CD14-positive monocyte (primary cell): ENCODE results near the gene CDKN1C. TPM values are rescaled to one million over a fixed set of nuclear protein-coding genes. Genes with fewer than 3 reads are reported as not detected.

Experiments used
- DNase-seq, 3 donors: peaks; one replicate each; pipeline ENCODE4 v3.0.0-alpha.2; 2011 to 2022
- H2AFZ ChIP-seq: 2 replicates; pipeline ENCODE4 v1.6.0; 2012; ENCODE audit warnings: mild to moderate bottlenecking, low read depth, low read length, inconsistent platforms; ENCODE audit not compliant: insufficient read depth, poor library complexity, severe bottlenecking
- H3K27ac ChIP-seq, 2 donors: 1 replicate in 1 of 2; 2 replicates in 1 of 2; pipeline ENCODE4 v1.5.1; 2012 to 2013; ENCODE audit warnings: low read length in 2 of 2, control low read depth in 1 of 2, inconsistent platforms in 1 of 2, low read depth in 1 of 2, mild to moderate bottlenecking in 1 of 2
- H3K27me3 ChIP-seq, 2 donors: one replicate each; pipeline versions ENCODE4 v1.6.0 to v1.6.1; 2011 to 2013; ENCODE audit warnings: low read length in 2 of 2; ENCODE audit not compliant: control insufficient read depth in 2 of 2, insufficient read depth in 2 of 2
- H3K36me3 ChIP-seq, 2 donors: replicated peaks in 1 of 2; 1 replicate in 1 of 2; 2 replicates in 1 of 2; pipeline versions ENCODE4 v1.5.1 to v1.6.1; 2012 to 2013; ENCODE audit warnings: low read length in 2 of 2, control low read depth in 1 of 2, inconsistent platforms in 1 of 2, mild to moderate bottlenecking in 1 of 2; ENCODE audit not compliant: insufficient read depth in 2 of 2, control insufficient read depth in 1 of 2
- H3K4me1 ChIP-seq, 2 donors: 1 replicate in 1 of 2; 2 replicates in 1 of 2; pipeline versions ENCODE4 v1.5.1 to v1.6.1; 2012 to 2013; ENCODE audit warnings: low read length in 2 of 2, control low read depth in 1 of 2, inconsistent platforms in 1 of 2, mild to moderate bottlenecking in 1 of 2, moderate library complexity in 1 of 2; ENCODE audit not compliant: insufficient read depth in 2 of 2, control insufficient read depth in 1 of 2
- H3K4me2 ChIP-seq: replicated peaks from 2 replicates; pipeline ENCODE3; 2012; ENCODE audit warnings: low read length, moderate library complexity, mild to moderate bottlenecking; ENCODE audit not compliant: poor library complexity, severe bottlenecking; ENCODE audit errors: extremely low read depth
- H3K4me3 ChIP-seq, 3 experiments: fragments of 200-600 bp in 1 of 3; sonication (generic) in 1 of 3; replicated peaks in 1 of 3; 1 replicate in 2 of 3; 2 replicates in 1 of 3; pipeline ENCODE4 v1.5.1; 2011 to 2013; ENCODE audit warnings: low read length in 3 of 3, mild to moderate bottlenecking in 3 of 3, control low read depth in 2 of 3, low read depth in 2 of 3, inconsistent platforms in 1 of 3, moderate library complexity in 1 of 3
- H3K79me2 ChIP-seq: 2 replicates; pipeline ENCODE4 v1.6.0; 2012; ENCODE audit warnings: mild to moderate bottlenecking, control low read depth, inconsistent platforms, low read length, moderate library complexity; ENCODE audit not compliant: insufficient read depth
- H3K9ac ChIP-seq: 2 replicates; pipeline ENCODE4 v1.6.0; 2017; ENCODE audit warnings: low read length, mild to moderate bottlenecking; ENCODE audit not compliant: insufficient read depth, poor library complexity, severe bottlenecking
- H3K9me3 ChIP-seq, 2 donors: replicated peaks in 1 of 2; 1 replicate in 1 of 2; 2 replicates in 1 of 2; pipeline versions ENCODE4 v1.5.1 to v1.6.1; 2012 to 2013; ENCODE audit warnings: low read length in 2 of 2, control low read depth in 1 of 2; ENCODE audit not compliant: control insufficient read depth in 1 of 2, insufficient read depth in 1 of 2
- H4K20me1 ChIP-seq: 2 replicates; pipeline ENCODE4 v1.6.0; 2012; ENCODE audit warnings: mild to moderate bottlenecking, low read length, control low read depth, moderate library complexity; ENCODE audit not compliant: insufficient read depth
- H3K27ac Mint-ChIP-seq, 7 donors: one replicate each; pipeline ENCODE4 v1.8.0; 2020; ENCODE audit warnings: mild to moderate bottlenecking in 7 of 7, mixed read lengths in 7 of 7, moderate library complexity in 6 of 7, inconsistent platforms in 2 of 7
- H3K27me3 Mint-ChIP-seq, 3 donors: one replicate each; pipeline ENCODE4 v1.8.0; 2021 to 2022; ENCODE audit warnings: low read depth in 3 of 3, mild to moderate bottlenecking in 3 of 3, mixed read lengths in 3 of 3, moderate library complexity in 3 of 3, inconsistent platforms in 1 of 3
- H3K36me3 Mint-ChIP-seq, 2 donors: one replicate each; pipeline ENCODE4 v1.8.0; 2020; ENCODE audit warnings: mixed read lengths in 2 of 2, inconsistent platforms in 1 of 2, mild to moderate bottlenecking in 1 of 2
- H3K4me1 Mint-ChIP-seq: one replicate; pipeline ENCODE4 v1.8.0; 2020; ENCODE audit warnings: mild to moderate bottlenecking, mixed read lengths
- H3K4me3 Mint-ChIP-seq, 2 donors: one replicate each; pipeline ENCODE4 v1.8.0; 2020; ENCODE audit warnings: mild to moderate bottlenecking in 2 of 2, mixed read lengths in 2 of 2, moderate library complexity in 1 of 2
- H3K9me3 Mint-ChIP-seq, 7 donors: one replicate each; pipeline ENCODE4 v1.8.0; 2020 to 2022; ENCODE audit warnings: mixed read lengths in 7 of 7, mild to moderate bottlenecking in 6 of 7, moderate library complexity in 6 of 7, inconsistent platforms in 2 of 7
- CTCF ChIP-seq: fragments of 200-600 bp; IDR thresholded peaks from one replicate; pipeline ENCODE4 v1.8.0; 2022; ENCODE audit warnings: antibody characterized with exemption, mild to moderate bottlenecking
- WGBS: methylation state at CpG from one replicate; pipeline ENCODE4 v1.1.5; 2013; ENCODE audit warnings: missing lambda C conversion rate; ENCODE audit not compliant: insufficient coverage; 5-methylcytosine and 5-hydroxymethylcytosine counted together
- intact Hi-C, 2 donors: fragments of 100-400 bp; cut with micrococcal nuclease; formaldehyde crosslinking; loops; one replicate each; pipeline versions ENCODE4 v1.15.0 to v1.15.1; 2023
- polyA plus RNA-seq, 3 donors: library from polyadenylated mRNA; depleted of rRNA in 1 of 3; unstranded in 2 of 3; stranded (reverse) in 1 of 3; fragments of 300-500 nt in 2 of 3; fragments of >200 nt in 1 of 3; fragmentation: Illumina TruSeq in 2 of 3; gene quantifications; 1 replicate in 2 of 3; 2 replicates in 1 of 3; pipeline ENCODE4 v1.2.3, GENCODE V29; 2012 to 2021

CDKN1C gene
- polyA plus RNA-seq, 3 donors, result 3.2 to 36.4 (median 4.7) TPM

- Histone ChIP-seq H3K27me3 (peaks cover 11 to 43% of the 10 kb centered on the region in 2 donors), H3K27ac (no peak overlapping the region), H3K9ac (no peak overlapping the region), H3K4me2 (no peak overlapping the region), H3K4me1 (peaks cover 17 to 33% of the 10 kb centered on the region in 2 donors), H3K9me3 (no peaks in the 10 kb centered on the region), H3K4me3 (no peak overlapping the region), H3K36me3 (no peaks in the 10 kb centered on the region), H4K20me1 (peaks cover 7% of the 10 kb centered on the region), H2AFZ (no peak overlapping the region), H3K79me2 (no peaks in the 10 kb centered on the region)
- TF ChIP-seq CTCF, result no peak
- H3K4me3 Mint-ChIP-seq, result peak overlapping the region; percentile 59 to 84
- H3K36me3 Mint-ChIP-seq, result peaks cover 0 to 11% of the 10 kb centered on the region in 2 donors
- peak overlapping the region in 1 of 7 donors; percentile 61 for H3K27ac Mint-ChIP-seq
- no peak for DNase-seq
- no CpG with 5 or more reads among the region's 5 CpGs for WGBS
- H3K9me3 Mint-ChIP-seq, result peaks cover 0 to 10% (median 2%) of the 10 kb centered on the region in 7 donors
- intact Hi-C loops, result loop anchor here in 1 of 2 donors (10.0 kb wide), 2 partner anchors 192 to 582 kb away; partner anchors contain the start of genes C11orf21, KCNQ1OT1 and TSPAN32
- H3K27me3 Mint-ChIP-seq, result peaks cover 34 to 60% (median 43%) of the 10 kb centered on the region in 3 donors
- H3K4me1 Mint-ChIP-seq, result peaks cover 20% of the 10 kb centered on the region
These were observed 1.4 kb upstream of the CDKN1C start for GRCh38 chr11:2886936-2887335.

GRCh38 chr11:2886191-2886894 lies 768 bp upstream of the CDKN1C start:
- TF ChIP-seq CTCF, result no peak
- H3K27ac ChIP-seq, result no peak overlapping the region
- no peak overlapping the region for H2AFZ ChIP-seq
- peaks cover 14 to 28% of the 10 kb centered on the region in 2 donors for H3K4me1 ChIP-seq
- peaks cover 16% of the 10 kb centered on the region for H3K4me1 Mint-ChIP-seq
- intact Hi-C loops, result loop anchor here in 1 of 2 donors (10.0 kb wide), 2 partner anchors 192 to 582 kb away; partner anchors contain the start of genes C11orf21, KCNQ1OT1 and TSPAN32
- H3K9me3 Mint-ChIP-seq, result peaks cover 0 to 10% (median 2%) of the 10 kb centered on the region in 7 donors
- DNase-seq, result no peak
- peaks cover 0 to 11% of the 10 kb centered on the region in 2 donors for H3K36me3 Mint-ChIP-seq
- H3K27me3 Mint-ChIP-seq, result peaks cover 34 to 63% (median 43%) of the 10 kb centered on the region in 3 donors
- no peaks in the 10 kb centered on the region for H3K79me2 ChIP-seq
- no peaks in the 10 kb centered on the region for H3K36me3 ChIP-seq
- H3K9me3 ChIP-seq, result no peaks in the 10 kb centered on the region
- peak overlapping the region; percentile 59 to 84 for H3K4me3 Mint-ChIP-seq
- peak overlapping the region; percentile 80 for H3K4me2 ChIP-seq
- 16% methylated on average over 46 of the region's 49 CpGs for WGBS
- peaks cover 4% of the 10 kb centered on the region for H4K20me1 ChIP-seq
- no peak overlapping the region for H3K27ac Mint-ChIP-seq
- H3K9ac ChIP-seq, result no peak overlapping the region
- peaks cover 11 to 48% of the 10 kb centered on the region in 2 donors for H3K27me3 ChIP-seq
- H3K4me3 ChIP-seq, result peak overlapping the region in 1 of 3 experiments; percentile 58
